HFF-Myc (cell line): ENCODE data around the gene GARS1.

Experiments
- DNase-seq: peaks from one replicate; pipeline ENCODE4 v3.0.0-alpha.2; 2011; ENCODE audit warnings: low read depth; ENCODE audit errors: extremely low read depth
- H3K4me3 ChIP-seq: replicated peaks from 2 replicates; pipeline ENCODE4 v1.5.1; 2011; ENCODE audit warnings: low read depth, mild to moderate bottlenecking, control low read depth, low read length
- CTCF ChIP-seq: IDR thresholded peaks from 2 replicates; pipeline ENCODE4 v1.5.1; 2012; ENCODE audit warnings: mild to moderate bottlenecking, low read depth, low read length, control low read depth; ENCODE audit errors: missing control alignments

The GARS1 gene

GRCh38 chr7:30674876-30675275 is 80.2 kb downstream of the GARS1 start:
- DNase-seq: no peak
- TF ChIP-seq CTCF: no peak
- no peak overlapping the region for H3K4me3 ChIP-seq

GRCh38 chr7:30678805-30679204 is 84.1 kb downstream of the GARS1 start:
- no peak for TF ChIP-seq CTCF
- DNase-seq: no peak
- H3K4me3 ChIP-seq: no peak overlapping the region

- no peak for TF ChIP-seq CTCF
- no peak for DNase-seq
- H3K4me3 ChIP-seq: no peak overlapping the region
Observed at GRCh38 chr7:30679664-30680063, 85.0 kb downstream of the GARS1 start.

GRCh38 chr7:30681331-30681797 is 86.7 kb downstream of the GARS1 start:
- H3K4me3 ChIP-seq: no peak overlapping the region
- DNase-seq: no peak

GRCh38 chr7:30681815-30682211 is 87.1 kb downstream of the GARS1 start:
- no peak for DNase-seq
- no peak for TF ChIP-seq CTCF
- peak overlapping the region; percentile 23; the same call in 1 of the 2 replicates for H3K4me3 ChIP-seq

More at GRCh38 chr7:30681331-30681797, 86.7 kb downstream of the GARS1 start:
- no peak for TF ChIP-seq CTCF

- peak within 1 kb of the TSS; percentile 23 for H3K4me3 ChIP-seq
- DNase-seq: no peak
- TF ChIP-seq CTCF: peak; percentile 51
Observed at GRCh38 chr7:30682212-30683083, 87.8 kb downstream of the GARS1 start, which contains the start of gene CRHR2. Gene CRHR2 (minus strand): TSS chr7:30682456. CDS start chr7:30682280, 176 bp downstream.
